GM12878 (cell line): ENCODE data around the gene DNAH3. TPM values are rescaled to one million over a fixed set of nuclear protein-coding genes. Genes with fewer than 3 reads are reported as not detected.

Experiments used
- ATF7 ChIP-seq: fragments of 450-650 bp; IDR thresholded peaks from 2 replicates; pipeline ENCODE4 v1.6.1; 2016; ENCODE audit warnings: low read depth, mild to moderate bottlenecking
- CEBPB ChIP-seq, 2 experiments: fragments of 150-350 bp in 1 of 2; IDR thresholded peaks; 2 replicates each; pipeline ENCODE4 v1.6.1; 2012 to 2014; ENCODE audit warnings: low read depth in 2 of 2, low read length in 2 of 2, borderline replicate concordance in 1 of 2, inconsistent platforms in 1 of 2
- CREM ChIP-seq: IDR thresholded peaks from 2 replicates; pipeline ENCODE4 v1.6.1; 2014; ENCODE audit warnings: antibody characterized with exemption, low read depth
- E2F4 ChIP-seq: IDR thresholded peaks from 2 replicates; pipeline ENCODE4 v1.6.1; 2012; ENCODE audit warnings: low read depth, low read length, improper control_type of control experiment
- EGR1 ChIP-seq, 2 experiments: IDR thresholded peaks; 1 replicate in 1 of 2; 2 replicates in 1 of 2; pipeline ENCODE4 v1.6.1; 2011 to 2012; ENCODE audit warnings: low read depth in 2 of 2, low read length in 2 of 2, borderline replicate concordance in 1 of 2, mild to moderate bottlenecking in 1 of 2, moderate library complexity in 1 of 2
- HCFC1 ChIP-seq: fragments of 150-350 bp; IDR thresholded peaks from 2 replicates; pipeline ENCODE4 v1.6.1; 2014; ENCODE audit warnings: low read length
- KLF5 ChIP-seq: fragments of 450-650 bp; IDR thresholded peaks from 2 replicates; pipeline ENCODE4 v1.6.1; 2014; ENCODE audit warnings: mild to moderate bottlenecking; ENCODE audit not compliant: partially characterized antibody
- NBN ChIP-seq: fragments of 450-650 bp; IDR thresholded peaks from 2 replicates; pipeline ENCODE4 v1.6.1; 2016
- NR2F1 ChIP-seq: fragments of 450-650 bp; conservative IDR thresholded peaks from 2 replicates; pipeline ENCODE4 v1.6.1; 2017; ENCODE audit warnings: mild to moderate bottlenecking
- PKNOX1 ChIP-seq: fragments of 450-650 bp; IDR thresholded peaks from 2 replicates; pipeline ENCODE4 v1.6.1; 2016; ENCODE audit warnings: mild to moderate bottlenecking
- PML ChIP-seq: IDR thresholded peaks from 2 replicates; pipeline ENCODE4 v1.6.1; 2012; ENCODE audit warnings: low read length, inconsistent platforms
- POU2F2 ChIP-seq: IDR thresholded peaks from 3 replicates; pipeline ENCODE4 v1.6.1; 2011; ENCODE audit warnings: low read depth, mild to moderate bottlenecking, low read length, borderline replicate concordance
- RB1 ChIP-seq: fragments of 450-650 bp; formaldehyde crosslinking; IDR thresholded peaks from 2 replicates; pipeline ENCODE4 v1.6.1; 2017; ENCODE audit warnings: mild to moderate bottlenecking, borderline replicate concordance
- RELA ChIP-seq: fragments of 450-650 bp; IDR thresholded peaks from 2 replicates; pipeline ENCODE4 v1.8.0; 2014; ENCODE audit warnings: borderline replicate concordance; ENCODE audit not compliant: partially characterized antibody
- REST ChIP-seq: IDR thresholded peaks from 2 replicates; pipeline ENCODE4 v1.6.1; 2012; ENCODE audit warnings: mild to moderate bottlenecking, low read depth, low read length
- RFX5 ChIP-seq: IDR thresholded peaks from 2 replicates; pipeline ENCODE4 v1.6.1; 2011; ENCODE audit warnings: low read depth, low read length, improper control_type of control experiment
- SREBF2 ChIP-seq: IDR thresholded peaks from 2 replicates; pipeline ENCODE4 v1.6.1; 2012; ENCODE audit warnings: mild to moderate bottlenecking, low read length
- USF1 ChIP-seq: IDR thresholded peaks from 2 replicates; pipeline ENCODE4 v1.6.1; 2011; ENCODE audit warnings: borderline replicate concordance, low read depth, mild to moderate bottlenecking, moderate library complexity, mixed read lengths, low read length; ENCODE audit not compliant: insufficient read depth; ENCODE audit errors: extremely low read length
- ZBTB4 ChIP-seq: fragments of 450-650 bp; formaldehyde crosslinking; IDR thresholded peaks from 2 replicates; pipeline ENCODE4 v1.4.0; 2022; ENCODE audit warnings: mild to moderate bottlenecking, moderate library complexity
- ZNF384 ChIP-seq: IDR thresholded peaks from 2 replicates; pipeline ENCODE4 v1.6.1; 2012; ENCODE audit warnings: low read depth, mild to moderate bottlenecking, low read length, improper control_type of control experiment, borderline replicate concordance
- polyA plus RNA-seq, 11 experiments: library from polyadenylated mRNA; depleted of rRNA in 4 of 11; unstranded in 6 of 11; stranded (reverse) in 5 of 11; fragments of >200 nt; fragmentation: Nextera tagmentation in 4 of 11; fragmentation: Illumina TruSeq in 1 of 11; extraction: Ambion mirVana in 4 of 11; extraction: Trizol in 1 of 11; gene quantifications; 1 replicate in 1 of 11; 2 replicates in 10 of 11; pipeline versions ENCODE4 v1.2.1 to v1.2.3, GENCODE V29; 2011 to 2016; ENCODE audit warnings: inconsistent platforms in 2 of 11, missing spikeins in 2 of 11, low read depth in 1 of 11
- total RNA-seq, 4 experiments: library from RNA; depleted of rRNA in 3 of 4; stranded (reverse); fragments of >200 nt in 3 of 4; fragmentation: Illumina TruSeq in 1 of 4; extraction: Trizol in 1 of 4; gene quantifications; 2 replicates each; pipeline versions ENCODE4 v1.2.1 to v1.2.3, GENCODE V29; 2013 to 2021

DNAH3 gene
- total and polyA plus RNA-seq, 10 of the 15 experiments (the other 5 are each of a cell fraction or from before 2014, with no cell fraction given): under 0.01 to 0.04 (median 0.04) TPM; not detected in 5

GRCh38 chr16:20900299-20901067 lies 250.2 kb downstream of the DNAH3 start, which contains the start of the genes DCUN1D3 and LYRM1 (continued):
- TF ChIP-seq RB1 (peak; percentile 66; the same call in 1 of the 2 replicates), CEBPB (IDR thresholded peaks at IDR 0.05; ENCODE audit: borderline replicate concordance in 1 of 2, low read depth in 2 of 2, low read length in 2 of 2) (peak in 1 of 2 experiments; percentile 47; a peak in 1 of 4 replicates), ZNF384 (peak; percentile 33; the same call in 1 of the 2 replicates), PML (0 out of 2 replicates have a peak, but pooled peaks have one; percentile 55), ATF7 (peak; percentile 99), EGR1 (IDR thresholded peaks at IDR 0.05; ENCODE audit: borderline replicate concordance in 1 of 2, low read depth in 2 of 2, low read length in 2 of 2) (peak; percentile 73 to 98), NR2F1 (peak; percentile 80), USF1 (no peak), ZBTB4 (CRISPR knock-in tag) (no peak), E2F4 (no peak), RFX5 (peak; percentile 48; the same call in 1 of the 2 replicates), HCFC1 (peak; percentile 45), SREBF2 (no peak), POU2F2 (peak; percentile 49; the same call in 1 of the 3 replicates), REST (no peak), PKNOX1 (peak; percentile 44; the same call in 1 of the 2 replicates), RELA (peak; percentile 9), KLF5 (peak; percentile 98), NBN (peak; percentile 92), CREM (peak; percentile 92)
